Measurements from ENCODE around the gene MLLT6. TPM values are rescaled to one million over a fixed set of nuclear protein-coding genes. Genes with fewer than 3 reads are reported as not detected.

Gene MLLT6
- total and polyA plus RNA-seq, 2 of the 13 experiments (the other 11 are each of a cell fraction or from before 2014, with no cell fraction given), result 50.7 to 69.5 TPM

DNA sequence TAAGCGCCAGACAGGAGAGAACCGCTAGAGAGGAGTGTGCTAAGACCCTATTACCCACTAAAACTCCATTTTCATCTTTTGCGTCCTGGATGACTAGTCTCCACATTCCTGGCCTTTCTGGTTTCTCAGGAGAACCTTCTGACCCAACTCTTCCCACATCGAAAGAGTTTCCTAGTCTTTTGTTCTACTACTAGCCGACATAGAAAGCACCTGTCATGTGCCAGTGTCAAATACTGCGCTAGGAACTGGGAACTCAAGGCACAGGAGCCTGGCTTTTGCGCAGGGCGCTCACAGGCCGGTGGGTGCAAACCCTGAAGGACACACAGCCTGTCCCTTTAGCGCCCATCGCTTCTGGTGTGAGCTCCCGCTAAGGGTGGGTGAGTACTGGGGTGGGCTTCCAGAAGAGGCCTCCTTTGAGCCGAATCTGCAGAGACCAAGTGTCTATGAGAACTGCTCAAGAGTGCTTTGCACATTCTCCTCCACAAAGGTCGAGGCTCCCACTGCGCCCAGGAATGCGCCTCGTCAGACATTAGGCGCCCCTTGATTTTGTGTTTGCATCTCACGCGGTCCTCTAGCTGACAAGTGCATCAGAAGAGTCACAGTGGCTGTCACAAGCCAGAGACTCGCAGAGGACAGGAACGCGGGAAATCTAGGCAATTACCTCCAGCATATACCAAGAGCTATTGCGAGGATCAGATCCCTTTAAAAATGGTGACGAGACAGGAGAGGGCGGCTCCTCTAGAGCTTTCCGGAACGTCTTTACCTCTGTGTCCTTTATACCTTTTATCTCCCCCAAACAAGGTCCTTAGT lies 45.4 kb downstream of the MLLT6 start (continued):
- TF ChIP-seq, protein P1, sequence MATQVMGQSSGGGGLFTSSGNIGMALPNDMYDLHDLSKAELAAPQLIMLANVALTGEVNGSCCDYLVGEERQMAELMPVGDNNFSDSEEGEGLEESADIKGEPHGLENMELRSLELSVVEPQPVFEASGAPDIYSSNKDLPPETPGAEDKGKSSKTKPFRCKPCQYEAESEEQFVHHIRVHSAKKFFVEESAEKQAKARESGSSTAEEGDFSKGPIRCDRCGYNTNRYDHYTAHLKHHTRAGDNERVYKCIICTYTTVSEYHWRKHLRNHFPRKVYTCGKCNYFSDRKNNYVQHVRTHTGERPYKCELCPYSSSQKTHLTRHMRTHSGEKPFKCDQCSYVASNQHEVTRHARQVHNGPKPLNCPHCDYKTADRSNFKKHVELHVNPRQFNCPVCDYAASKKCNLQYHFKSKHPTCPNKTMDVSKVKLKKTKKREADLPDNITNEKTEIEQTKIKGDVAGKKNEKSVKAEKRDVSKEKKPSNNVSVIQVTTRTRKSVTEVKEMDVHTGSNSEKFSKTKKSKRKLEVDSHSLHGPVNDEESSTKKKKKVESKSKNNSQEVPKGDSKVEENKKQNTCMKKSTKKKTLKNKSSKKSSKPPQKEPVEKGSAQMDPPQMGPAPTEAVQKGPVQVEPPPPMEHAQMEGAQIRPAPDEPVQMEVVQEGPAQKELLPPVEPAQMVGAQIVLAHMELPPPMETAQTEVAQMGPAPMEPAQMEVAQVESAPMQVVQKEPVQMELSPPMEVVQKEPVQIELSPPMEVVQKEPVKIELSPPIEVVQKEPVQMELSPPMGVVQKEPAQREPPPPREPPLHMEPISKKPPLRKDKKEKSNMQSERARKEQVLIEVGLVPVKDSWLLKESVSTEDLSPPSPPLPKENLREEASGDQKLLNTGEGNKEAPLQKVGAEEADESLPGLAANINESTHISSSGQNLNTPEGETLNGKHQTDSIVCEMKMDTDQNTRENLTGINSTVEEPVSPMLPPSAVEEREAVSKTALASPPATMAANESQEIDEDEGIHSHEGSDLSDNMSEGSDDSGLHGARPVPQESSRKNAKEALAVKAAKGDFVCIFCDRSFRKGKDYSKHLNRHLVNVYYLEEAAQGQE (IDR thresholded peaks at IDR 0.05; ENCODE audit: borderline replicate concordance in 1 of 2, low read depth in 1 of 2, low read length in 2 of 2), result 0 out of 4 replicates have a peak, but pooled peaks of 1 of the 2 experiments have one; percentile 26
- TF ChIP-seq CREB1 (IDR thresholded peaks at IDR 0.05) (peak; percentile 5; the same call in 1 of the 2 replicates), CREB1 (CRISPR knock-in tag; IDR thresholded peaks at IDR 0.05) (no peak), ZNF891 (CRISPR knock-in tag; IDR thresholded peaks at IDR 0.05) (no peak), ZNF335 (CRISPR knock-in tag; IDR thresholded peaks at IDR 0.05) (no peak), AHR (CRISPR knock-in tag; IDR thresholded peaks at IDR 0.05) (0 out of 2 replicates have a peak, but pooled peaks have one; percentile 24), MXI1 (IDR thresholded peaks at IDR 0.05; ENCODE audit: borderline replicate concordance, low read depth, low read length) (0 out of 3 replicates have a peak, but pooled peaks have one; percentile 34), TGIF2 (CRISPR knock-in tag; IDR thresholded peaks at IDR 0.05) (peak; percentile 32; the same call in 1 of the 2 replicates), ZNF138 (CRISPR knock-in tag; IDR thresholded peaks at IDR 0.05; ENCODE audit: low read depth) (peak; percentile 50; the same call in 1 of the 2 replicates), HDAC2 (CRISPR knock-in tag; IDR thresholded peaks at IDR 0.05) (peak; percentile 55), ERF (CRISPR knock-in tag; IDR thresholded peaks at IDR 0.05) (no peak)
- TF ChIP-seq, protein P2, sequence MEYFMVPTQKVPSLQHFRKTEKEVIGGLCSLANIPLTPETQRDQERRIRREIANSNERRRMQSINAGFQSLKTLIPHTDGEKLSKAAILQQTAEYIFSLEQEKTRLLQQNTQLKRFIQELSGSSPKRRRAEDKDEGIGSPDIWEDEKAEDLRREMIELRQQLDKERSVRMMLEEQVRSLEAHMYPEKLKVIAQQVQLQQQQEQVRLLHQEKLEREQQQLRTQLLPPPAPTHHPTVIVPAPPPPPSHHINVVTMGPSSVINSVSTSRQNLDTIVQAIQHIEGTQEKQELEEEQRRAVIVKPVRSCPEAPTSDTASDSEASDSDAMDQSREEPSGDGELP (IDR thresholded peaks at IDR 0.05; ENCODE audit: borderline replicate concordance, low read depth), result no peak
- TF ChIP-seq, protein P3, sequence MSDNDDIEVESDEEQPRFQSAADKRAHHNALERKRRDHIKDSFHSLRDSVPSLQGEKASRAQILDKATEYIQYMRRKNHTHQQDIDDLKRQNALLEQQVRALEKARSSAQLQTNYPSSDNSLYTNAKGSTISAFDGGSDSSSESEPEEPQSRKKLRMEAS (IDR thresholded peaks at IDR 0.05), result peak; percentile 21; the same call in 1 of the 2 replicates
- TF ChIP-seq, protein P4, sequence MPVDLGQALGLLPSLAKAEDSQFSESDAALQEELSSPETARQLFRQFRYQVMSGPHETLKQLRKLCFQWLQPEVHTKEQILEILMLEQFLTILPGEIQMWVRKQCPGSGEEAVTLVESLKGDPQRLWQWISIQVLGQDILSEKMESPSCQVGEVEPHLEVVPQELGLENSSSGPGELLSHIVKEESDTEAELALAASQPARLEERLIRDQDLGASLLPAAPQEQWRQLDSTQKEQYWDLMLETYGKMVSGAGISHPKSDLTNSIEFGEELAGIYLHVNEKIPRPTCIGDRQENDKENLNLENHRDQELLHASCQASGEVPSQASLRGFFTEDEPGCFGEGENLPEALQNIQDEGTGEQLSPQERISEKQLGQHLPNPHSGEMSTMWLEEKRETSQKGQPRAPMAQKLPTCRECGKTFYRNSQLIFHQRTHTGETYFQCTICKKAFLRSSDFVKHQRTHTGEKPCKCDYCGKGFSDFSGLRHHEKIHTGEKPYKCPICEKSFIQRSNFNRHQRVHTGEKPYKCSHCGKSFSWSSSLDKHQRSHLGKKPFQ (CRISPR knock-in tag; IDR thresholded peaks at IDR 0.05; ENCODE audit: insufficient replicate concordance), result peak; percentile 54
- TF ChIP-seq, protein P5, sequence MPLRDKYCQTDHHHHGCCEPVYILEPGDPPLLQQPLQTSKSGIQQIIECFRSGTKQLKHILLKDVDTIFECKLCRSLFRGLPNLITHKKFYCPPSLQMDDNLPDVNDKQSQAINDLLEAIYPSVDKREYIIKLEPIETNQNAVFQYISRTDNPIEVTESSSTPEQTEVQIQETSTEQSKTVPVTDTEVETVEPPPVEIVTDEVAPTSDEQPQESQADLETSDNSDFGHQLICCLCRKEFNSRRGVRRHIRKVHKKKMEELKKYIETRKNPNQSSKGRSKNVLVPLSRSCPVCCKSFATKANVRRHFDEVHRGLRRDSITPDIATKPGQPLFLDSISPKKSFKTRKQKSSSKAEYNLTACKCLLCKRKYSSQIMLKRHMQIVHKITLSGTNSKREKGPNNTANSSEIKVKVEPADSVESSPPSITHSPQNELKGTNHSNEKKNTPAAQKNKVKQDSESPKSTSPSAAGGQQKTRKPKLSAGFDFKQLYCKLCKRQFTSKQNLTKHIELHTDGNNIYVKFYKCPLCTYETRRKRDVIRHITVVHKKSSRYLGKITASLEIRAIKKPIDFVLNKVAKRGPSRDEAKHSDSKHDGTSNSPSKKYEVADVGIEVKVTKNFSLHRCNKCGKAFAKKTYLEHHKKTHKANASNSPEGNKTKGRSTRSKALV (CRISPR knock-in tag; IDR thresholded peaks at IDR 0.05), result peak; percentile 52; the same call in 1 of the 2 replicates
- TF ChIP-seq, protein P6, sequence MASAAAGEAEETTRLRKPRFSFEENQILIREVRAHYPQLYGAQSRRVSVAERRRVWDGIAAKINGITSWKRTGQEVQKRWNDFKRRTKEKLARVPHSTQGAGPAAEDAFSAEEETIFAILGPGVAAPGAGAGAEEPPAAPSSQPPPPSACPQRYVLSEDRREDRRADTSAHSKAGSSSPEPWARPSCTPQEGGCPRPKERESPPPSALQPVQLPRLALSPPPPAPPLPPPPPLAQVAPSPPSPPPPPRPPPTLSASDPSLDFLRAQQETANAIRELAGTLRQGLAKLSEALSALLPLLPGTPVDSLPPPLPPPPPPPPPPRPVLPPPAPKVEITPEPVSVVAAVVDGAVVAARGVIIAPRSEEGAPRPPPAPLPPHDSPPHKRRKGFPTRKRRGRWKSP (CRISPR knock-in tag; IDR thresholded peaks at IDR 0.05), result peak; percentile 98
- TF ChIP-seq, protein P7, sequence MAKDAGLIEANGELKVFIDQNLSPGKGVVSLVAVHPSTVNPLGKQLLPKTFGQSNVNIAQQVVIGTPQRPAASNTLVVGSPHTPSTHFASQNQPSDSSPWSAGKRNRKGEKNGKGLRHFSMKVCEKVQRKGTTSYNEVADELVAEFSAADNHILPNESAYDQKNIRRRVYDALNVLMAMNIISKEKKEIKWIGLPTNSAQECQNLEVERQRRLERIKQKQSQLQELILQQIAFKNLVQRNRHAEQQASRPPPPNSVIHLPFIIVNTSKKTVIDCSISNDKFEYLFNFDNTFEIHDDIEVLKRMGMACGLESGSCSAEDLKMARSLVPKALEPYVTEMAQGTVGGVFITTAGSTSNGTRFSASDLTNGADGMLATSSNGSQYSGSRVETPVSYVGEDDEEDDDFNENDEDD (CRISPR knock-in tag; IDR thresholded peaks at IDR 0.05; ENCODE audit: borderline replicate concordance), result peak; percentile 59; the same call in 1 of the 2 replicates

All from HepG2 (cell line).